Ascending aorta (tissue), 2 donors: Measurements from ENCODE around the gene TOMM20L. TPM values are rescaled to one million over a fixed set of nuclear protein-coding genes. Genes with fewer than 3 reads are reported as not detected.

Experiments used
- DNase-seq, 2 donors: peaks; one replicate each; pipeline ENCODE4 v3.0.0-alpha.2; 2019; ENCODE audit warnings: low spot score in 2 of 2
- H3K27ac ChIP-seq, 2 donors: fragments of 200-600 bp; sonication (generic); one replicate each; pipeline ENCODE4 v1.5.1; 2016 to 2017; ENCODE audit warnings: mild to moderate bottlenecking in 1 of 2
- H3K27me3 ChIP-seq: fragments of 200-600 bp; sonication (generic); one replicate; pipeline ENCODE4 v1.5.1; 2017
- H3K36me3 ChIP-seq, 2 donors: fragments of 200-600 bp; sonication (generic); one replicate each; pipeline ENCODE4 v1.5.1; 2016
- H3K4me1 ChIP-seq, 2 donors: fragments of 200-600 bp; sonication (generic); one replicate each; pipeline ENCODE4 v1.5.1; 2016 to 2017; ENCODE audit warnings: mild to moderate bottlenecking in 1 of 2
- H3K4me3 ChIP-seq, 2 donors: fragments of 200-600 bp; sonication (generic); one replicate each; pipeline ENCODE4 v1.5.1; 2016 to 2017; ENCODE audit warnings: mild to moderate bottlenecking in 1 of 2
- H3K9me3 ChIP-seq, 2 donors: fragments of 200-600 bp; sonication (generic); one replicate each; pipeline ENCODE4 v1.5.1; 2016
- intact Hi-C: fragments of 100-400 bp; cut with DNase I; formaldehyde crosslinking; loops from one replicate; pipeline ENCODE4 v1.15.1; 2023
- total RNA-seq: library from RNA; depleted of rRNA; stranded (reverse); fragments of >200 nt; gene quantifications from one replicate; pipeline ENCODE4 v1.1.0, GENCODE V29; 2016
- TF ChIP-seq, protein P1 (sequence below), 3 experiments: fragments of 200-600 bp in 2 of 3; fragments of 450-650 bp in 1 of 3; sonication (generic) in 2 of 3; IDR thresholded peaks; one replicate each; pipeline ENCODE4 v1.5.1; 2016 to 2019; ENCODE audit warnings: antibody characterized with exemption in 3 of 3, mild to moderate bottlenecking in 1 of 3, moderate library complexity in 1 of 3

The TOMM20L gene
- total RNA-seq, 1 donor from 2014 or later: not detected

DNA sequence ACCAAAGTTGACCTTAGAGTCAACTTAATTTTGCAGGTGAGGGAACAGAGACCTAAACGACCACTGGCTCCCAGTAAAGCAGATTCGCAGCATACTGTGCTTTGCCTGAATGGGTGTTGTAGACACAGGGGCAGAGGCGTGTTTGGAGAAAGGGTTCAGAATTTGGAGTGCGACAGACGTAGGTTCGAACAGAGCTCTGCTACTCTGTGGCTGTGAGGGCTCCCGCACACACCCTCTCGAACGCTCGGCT, 243 bp upstream of the TOMM20L start:
- Histone ChIP-seq H3K27me3 (no peaks in the 10 kb centered on the region), H3K4me1 (peaks cover 4% of the 10 kb centered on the region in 2 donors), H3K36me3 (no peaks in the 10 kb centered on the region), H3K4me3 (peak overlapping the region; percentile 82 to 86), H3K9me3 (no peaks in the 10 kb centered on the region), H3K27ac (peak overlapping the region; percentile 78 to 79)
- TF ChIP-seq, protein P1, sequence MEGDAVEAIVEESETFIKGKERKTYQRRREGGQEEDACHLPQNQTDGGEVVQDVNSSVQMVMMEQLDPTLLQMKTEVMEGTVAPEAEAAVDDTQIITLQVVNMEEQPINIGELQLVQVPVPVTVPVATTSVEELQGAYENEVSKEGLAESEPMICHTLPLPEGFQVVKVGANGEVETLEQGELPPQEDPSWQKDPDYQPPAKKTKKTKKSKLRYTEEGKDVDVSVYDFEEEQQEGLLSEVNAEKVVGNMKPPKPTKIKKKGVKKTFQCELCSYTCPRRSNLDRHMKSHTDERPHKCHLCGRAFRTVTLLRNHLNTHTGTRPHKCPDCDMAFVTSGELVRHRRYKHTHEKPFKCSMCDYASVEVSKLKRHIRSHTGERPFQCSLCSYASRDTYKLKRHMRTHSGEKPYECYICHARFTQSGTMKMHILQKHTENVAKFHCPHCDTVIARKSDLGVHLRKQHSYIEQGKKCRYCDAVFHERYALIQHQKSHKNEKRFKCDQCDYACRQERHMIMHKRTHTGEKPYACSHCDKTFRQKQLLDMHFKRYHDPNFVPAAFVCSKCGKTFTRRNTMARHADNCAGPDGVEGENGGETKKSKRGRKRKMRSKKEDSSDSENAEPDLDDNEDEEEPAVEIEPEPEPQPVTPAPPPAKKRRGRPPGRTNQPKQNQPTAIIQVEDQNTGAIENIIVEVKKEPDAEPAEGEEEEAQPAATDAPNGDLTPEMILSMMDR (IDR thresholded peaks at IDR 0.05): no peak
- no peak for DNase-seq
- intact Hi-C loops: no loop called here

DNA sequence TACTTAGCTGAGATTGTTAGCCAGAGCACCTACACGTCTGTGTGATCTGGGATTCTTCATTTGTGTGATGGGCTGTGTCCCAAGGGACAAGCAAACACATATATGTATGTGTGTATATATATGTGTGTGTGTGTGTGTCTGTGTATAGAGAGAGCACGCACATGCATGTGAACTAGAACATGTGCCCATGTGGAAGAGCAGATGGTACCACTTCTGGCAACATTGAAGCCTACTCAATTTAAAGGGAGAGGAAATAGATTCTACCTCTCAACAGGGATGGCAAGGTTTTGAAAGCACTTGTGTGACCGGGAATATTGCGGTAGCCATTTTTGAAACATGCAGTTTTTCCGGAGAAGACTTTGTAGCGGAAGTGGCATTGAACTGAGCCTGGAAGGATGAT, 1.4 kb downstream of the TOMM20L start:
- Histone ChIP-seq H3K36me3 (no peaks in the 10 kb centered on the region), H3K9me3 (no peaks in the 10 kb centered on the region), H3K4me3 (no peak overlapping the region), H3K27ac (no peak overlapping the region), H3K27me3 (no peaks in the 10 kb centered on the region), H3K4me1 (peaks cover 4% of the 10 kb centered on the region in 2 donors)
- intact Hi-C loops: no loop called here
- DNase-seq: no peak
- TF ChIP-seq, protein P1 (IDR thresholded peaks at IDR 0.05): no peak

DNA sequence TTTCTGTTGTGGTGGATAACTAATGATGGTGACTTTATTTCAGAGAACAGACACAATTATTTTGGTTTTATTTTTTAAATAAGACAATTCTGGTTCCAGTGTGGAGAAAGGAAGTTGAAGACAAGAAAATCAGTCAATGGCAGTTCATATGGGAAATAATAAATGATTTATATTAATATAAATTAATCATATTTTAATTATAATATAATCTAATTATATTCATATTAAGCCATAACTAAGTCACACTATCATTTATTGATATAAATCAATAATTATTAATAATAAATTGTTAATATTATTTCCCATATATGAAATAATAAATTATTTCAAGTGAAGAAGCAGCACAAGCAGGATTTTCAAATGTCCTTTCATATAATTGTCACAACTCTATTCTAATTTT, 2.8 kb downstream of the TOMM20L start:
- Histone ChIP-seq H3K9me3 (no peaks in the 10 kb centered on the region), H3K27ac (no peak overlapping the region), H3K27me3 (no peaks in the 10 kb centered on the region), H3K4me3 (no peak overlapping the region), H3K4me1 (peaks cover 4% of the 10 kb centered on the region in 2 donors), H3K36me3 (no peaks in the 10 kb centered on the region)
- no peak for DNase-seq
- TF ChIP-seq, protein P1 (IDR thresholded peaks at IDR 0.05): no peak
- intact Hi-C loops: no loop called here

GRCh38 chr14:58398895-58399294, 3.2 kb downstream of the TOMM20L start:
- intact Hi-C loops: no loop called here
- Histone ChIP-seq H3K27me3 (no peaks in the 10 kb centered on the region), H3K4me3 (no peak overlapping the region), H3K4me1 (peaks cover 4% of the 10 kb centered on the region in 2 donors), H3K36me3 (no peaks in the 10 kb centered on the region), H3K27ac (no peak overlapping the region), H3K9me3 (no peaks in the 10 kb centered on the region)
- TF ChIP-seq, protein P1 (IDR thresholded peaks at IDR 0.05): no peak
- DNase-seq: no peak

DNA sequence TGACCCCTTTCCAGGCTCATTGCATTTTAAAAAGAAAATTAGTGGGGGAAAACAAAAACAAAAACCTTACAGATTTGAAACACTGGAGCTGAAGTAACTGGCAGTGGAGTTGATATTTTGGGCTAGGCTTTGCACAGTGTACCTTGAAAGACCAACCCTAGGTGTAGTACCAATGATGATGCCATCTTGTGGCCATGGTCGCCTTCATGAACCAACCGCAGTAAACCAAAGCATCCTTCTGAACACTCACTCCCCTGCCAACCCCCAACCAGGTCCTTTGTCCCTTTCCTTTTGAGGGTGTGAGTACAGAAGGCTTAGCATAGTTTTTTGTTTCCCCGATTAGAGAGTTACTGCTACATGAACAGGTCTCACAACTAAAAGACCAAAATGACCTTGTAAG, 5.9 kb downstream of the TOMM20L start:
- H3K9me3 ChIP-seq: no peaks in the 10 kb centered on the region
- no peak overlapping the region for H3K27ac ChIP-seq
- peaks cover 0 to under 1% of the 10 kb centered on the region in 2 donors for H3K4me1 ChIP-seq
- intact Hi-C loops: no loop called here
- no peak overlapping the region for H3K4me3 ChIP-seq
- H3K36me3 ChIP-seq: no peaks in the 10 kb centered on the region
- TF ChIP-seq, protein P1 (IDR thresholded peaks at IDR 0.05): no peak
- H3K27me3 ChIP-seq: no peaks in the 10 kb centered on the region
- DNase-seq: no peak

- intact Hi-C loops: no loop called here
- DNase-seq: no peak
- H3K4me3 ChIP-seq: no peak overlapping the region
- TF ChIP-seq, protein P1 (IDR thresholded peaks at IDR 0.05): no peak
- no peaks in the 10 kb centered on the region for H3K27me3 ChIP-seq
- no peaks in the 10 kb centered on the region for H3K9me3 ChIP-seq
- no peaks in the 10 kb centered on the region for H3K4me1 ChIP-seq
- no peak overlapping the region for H3K27ac ChIP-seq
- peaks cover 31 to 39% of the 10 kb centered on the region in 2 donors for H3K36me3 ChIP-seq
These were observed 13.0 kb downstream of the TOMM20L start for GRCh38 chr14:58408681-58409215.
